PC-3 (cell line): Measurements from ENCODE around the gene DIAPH2. TPM values are rescaled to one million over a fixed set of nuclear protein-coding genes. Genes with fewer than 3 reads are reported as not detected.
A peak's percentile ranks its signal among the peaks of the same experiment; 100 is the strongest.

ENCODE experiments used
- ATAC-seq: fragments of 200-7000 bp; cut with Tn5 transposase; 2 replicates; pipeline ENCODE4 v1.9.1; 2020; ENCODE audit warnings: mild to moderate bottlenecking, moderate library complexity
- BruUV-seq: library from RNA; stranded (reverse); fragments of 400-500 nt; replicated peaks from 2 replicates; lab custom pipeline; 2021; lab: Mats Ljungman, UMichigan
- CTCF ChIA-PET: fragments of 300-600 bp; sonication (Branson Sonifier 250); formaldehyde crosslinking; loops from one replicate; lab custom pipeline; 2022; ENCODE audit warnings: antibody characterized with exemption; lab: Charles Lee
- POLR2A ChIA-PET: fragments of 300-600 bp; sonication (Branson Sonifier 250); formaldehyde crosslinking; loops from one replicate; lab custom pipeline; 2022; ENCODE audit warnings: antibody characterized with exemption; ENCODE audit not compliant: unreplicated experiment; lab: Charles Lee
- DNase-seq: peaks from one replicate; pipeline ENCODE4 v3.0.0-alpha.2; 2015
- H2AFZ ChIP-seq: fragments of 300-600 bp; sonication (generic); 2 replicates; pipeline ENCODE4 v1.6.0; 2016; ENCODE audit warnings: antibody characterized with exemption, low read length
- H3F3A ChIP-seq: fragments of 300-600 bp; sonication (generic); one replicate; pipeline ENCODE4 v1.6.0; 2017; ENCODE audit warnings: antibody characterized with exemption, low read length, control low read depth, mild to moderate bottlenecking; ENCODE audit not compliant: unreplicated experiment
- H3K27ac ChIP-seq: fragments of 300-600 bp; sonication (generic); 2 replicates; pipeline ENCODE4 v1.5.1; 2016; ENCODE audit warnings: mild to moderate bottlenecking, low read length
- H3K27me3 ChIP-seq: fragments of 300-600 bp; sonication (generic); 2 replicates; pipeline ENCODE4 v1.6.1; 2016; ENCODE audit warnings: low read length, mixed read lengths
- H3K36me3 ChIP-seq: fragments of 300-600 bp; sonication (generic); 2 replicates; pipeline ENCODE4 v1.6.1; 2016; ENCODE audit warnings: low read depth, mixed run types, low read length, mixed read lengths
- H3K4me1 ChIP-seq: fragments of 300-600 bp; sonication (generic); 2 replicates; pipeline ENCODE4 v1.5.1; 2016; ENCODE audit warnings: low read length; ENCODE audit not compliant: insufficient read depth
- H3K4me2 ChIP-seq: fragments of 300-600 bp; sonication (generic); 2 replicates; pipeline ENCODE4 v1.6.0; 2016; ENCODE audit warnings: low read length
- H3K4me3 ChIP-seq: fragments of 300-600 bp; sonication (generic); 2 replicates; pipeline ENCODE4 v1.5.1; 2016; ENCODE audit warnings: mild to moderate bottlenecking, low read length, mixed read lengths
- H3K79me2 ChIP-seq: fragments of 300-600 bp; sonication (generic); 2 replicates; pipeline ENCODE4 v1.6.1; 2017; ENCODE audit warnings: low read length, mixed read lengths
- H3K9ac ChIP-seq: fragments of 300-600 bp; sonication (generic); 2 replicates; pipeline ENCODE4 v1.6.0; 2016; ENCODE audit warnings: mild to moderate bottlenecking, low read length
- H3K9me2 ChIP-seq: fragments of 300-600 bp; sonication (generic); replicated peaks from 2 replicates; pipeline ENCODE4 v1.6.1; 2016; ENCODE audit warnings: mixed run types, low read length, mixed read lengths
- H3K9me3 ChIP-seq: fragments of 300-600 bp; sonication (generic); 2 replicates; pipeline ENCODE4 v1.6.1; 2016; ENCODE audit warnings: low read length, mixed read lengths
- H4K20me1 ChIP-seq: fragments of 300-600 bp; sonication (generic); 2 replicates; pipeline ENCODE4 v1.6.1; 2016; ENCODE audit warnings: low read length, mixed read lengths
- EZH2 ChIP-seq: fragments of 300-600 bp; sonication (generic); IDR thresholded peaks from one replicate; pipeline ENCODE4 v1.6.1; 2017; ENCODE audit warnings: antibody characterized with exemption, mild to moderate bottlenecking, low read length; ENCODE audit not compliant: unreplicated experiment
- EZH2phosphoT487 ChIP-seq: fragments of 300-600 bp; sonication (generic); IDR thresholded peaks from 2 replicates; pipeline ENCODE4 v1.6.1; 2018; ENCODE audit warnings: mild to moderate bottlenecking, antibody characterized with exemption, low read length, borderline replicate concordance
- intact Hi-C: fragments of 100-400 bp; cut with micrococcal nuclease; formaldehyde crosslinking; loops from 2 replicates; pipeline ENCODE4 v1.9.0; 2023
- total RNA-seq: library from RNA; depleted of rRNA; stranded (reverse); fragments of >200 nt; gene quantifications from 2 replicates; pipeline ENCODE4 v1.2.3, GENCODE V29; 2014
- TF ChIP-seq, protein P1 (sequence below): fragments of 300-600 bp; sonication (generic); conservative IDR thresholded peaks from 2 replicates; pipeline ENCODE4 v1.5.1; 2017; ENCODE audit warnings: antibody characterized with exemption, low read depth, mild to moderate bottlenecking, low read length

DIAPH2 gene
- total RNA-seq, 1 experiment from 2014 or later, result 15.1 TPM

DNA sequence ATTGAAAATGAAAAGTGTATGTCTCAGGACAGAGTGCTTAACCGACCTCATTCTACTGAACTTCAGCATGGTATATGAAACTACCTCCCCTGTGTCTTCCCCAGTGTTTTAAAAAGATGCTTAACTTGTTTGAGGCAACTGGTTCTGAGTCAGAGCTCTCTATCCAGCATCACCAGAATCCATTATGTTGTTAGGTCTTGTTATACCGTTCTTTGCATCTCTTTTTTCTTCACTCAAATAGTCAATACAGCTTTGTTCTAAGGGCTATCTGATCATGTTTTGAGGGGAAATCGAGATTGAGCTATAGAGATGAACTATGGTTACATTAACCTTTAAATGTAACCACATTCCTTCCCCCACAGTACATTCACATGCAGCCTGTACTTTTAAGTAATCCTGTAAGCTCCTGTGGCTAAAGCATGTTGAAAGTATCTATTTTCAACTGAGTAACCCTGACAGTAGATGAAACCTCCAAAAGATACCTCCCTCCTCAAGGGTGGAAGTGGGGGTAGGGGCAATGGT is 713.4 kb downstream of the DIAPH2 start:
- Histone ChIP-seq H3K79me2 (no peaks in the 10 kb centered on the region), H3K4me2 (0 out of 2 replicates have a peak overlapping the region, but pooled peaks have one; percentile 35), H3K9ac (no peak overlapping the region), H3K27me3 (no peaks in the 10 kb centered on the region), H3K27ac (peak overlapping the region; percentile 58), H3K9me2 (no peaks in the 10 kb centered on the region), H2AFZ (no peak overlapping the region), H3F3A (peaks cover 5% of the 10 kb centered on the region), H3K4me1 (peaks cover 46% of the 10 kb centered on the region), H3K4me3 (no peak overlapping the region), H3K9me3 (no peaks in the 10 kb centered on the region), H3K36me3 (no peaks in the 10 kb centered on the region), H4K20me1 (no peaks in the 10 kb centered on the region)
- no TSS peak for BruUV-seq
- intact Hi-C loops, result no loop called here
- ChIA-PET CTCF (no interaction called here), POLR2A (no interaction called here)
- TF ChIP-seq EZH2 (no peak), EZH2phosphoT487 (no peak)
- TF ChIP-seq, protein P1, sequence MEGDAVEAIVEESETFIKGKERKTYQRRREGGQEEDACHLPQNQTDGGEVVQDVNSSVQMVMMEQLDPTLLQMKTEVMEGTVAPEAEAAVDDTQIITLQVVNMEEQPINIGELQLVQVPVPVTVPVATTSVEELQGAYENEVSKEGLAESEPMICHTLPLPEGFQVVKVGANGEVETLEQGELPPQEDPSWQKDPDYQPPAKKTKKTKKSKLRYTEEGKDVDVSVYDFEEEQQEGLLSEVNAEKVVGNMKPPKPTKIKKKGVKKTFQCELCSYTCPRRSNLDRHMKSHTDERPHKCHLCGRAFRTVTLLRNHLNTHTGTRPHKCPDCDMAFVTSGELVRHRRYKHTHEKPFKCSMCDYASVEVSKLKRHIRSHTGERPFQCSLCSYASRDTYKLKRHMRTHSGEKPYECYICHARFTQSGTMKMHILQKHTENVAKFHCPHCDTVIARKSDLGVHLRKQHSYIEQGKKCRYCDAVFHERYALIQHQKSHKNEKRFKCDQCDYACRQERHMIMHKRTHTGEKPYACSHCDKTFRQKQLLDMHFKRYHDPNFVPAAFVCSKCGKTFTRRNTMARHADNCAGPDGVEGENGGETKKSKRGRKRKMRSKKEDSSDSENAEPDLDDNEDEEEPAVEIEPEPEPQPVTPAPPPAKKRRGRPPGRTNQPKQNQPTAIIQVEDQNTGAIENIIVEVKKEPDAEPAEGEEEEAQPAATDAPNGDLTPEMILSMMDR, result no peak
- DNase-seq (peak; percentile 16), ATAC-seq (no peak)

DNA sequence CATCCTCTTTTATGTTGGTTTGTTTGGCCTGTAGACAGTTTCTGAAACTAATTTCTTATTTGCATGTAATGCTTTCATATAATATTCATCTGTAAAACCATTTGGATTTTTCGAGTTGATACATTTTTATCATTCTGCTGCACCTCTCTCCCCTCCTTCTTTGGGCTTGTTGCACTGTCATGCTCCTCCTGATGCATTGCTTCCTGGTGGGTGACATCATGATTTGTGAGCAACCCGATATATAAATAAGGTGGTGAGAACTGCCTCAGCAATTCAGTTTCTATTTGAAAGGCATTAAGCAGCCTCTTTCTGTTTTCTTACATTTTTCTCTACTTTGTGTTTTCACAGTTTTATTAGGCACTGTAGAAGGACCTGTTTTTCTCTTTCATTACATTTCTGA is 714.8 kb downstream of the DIAPH2 start:
- Histone ChIP-seq H2AFZ (no peak overlapping the region), H3F3A (peaks cover 5% of the 10 kb centered on the region), H3K4me2 (peak overlapping the region; percentile 66), H3K4me1 (peaks cover 46% of the 10 kb centered on the region), H3K9me2 (no peaks in the 10 kb centered on the region), H3K27ac (peak overlapping the region; percentile 50), H3K4me3 (no peak overlapping the region), H3K9ac (no peak overlapping the region), H4K20me1 (no peaks in the 10 kb centered on the region), H3K27me3 (no peaks in the 10 kb centered on the region), H3K36me3 (no peaks in the 10 kb centered on the region), H3K9me3 (no peaks in the 10 kb centered on the region), H3K79me2 (no peaks in the 10 kb centered on the region)
- ATAC-seq (peak; percentile 68), DNase-seq (peak; percentile 56)
- TF ChIP-seq, protein P1, result no peak
- no peak for TF ChIP-seq EZH2
- TF ChIP-seq EZH2phosphoT487, result no peak
- ChIA-PET POLR2A (no interaction called here), CTCF (no interaction called here)
- intact Hi-C loops, result no loop called here
- BruUV-seq, result no TSS peak

GRCh38 chrX:97400492-97400891 is 715.9 kb downstream of the DIAPH2 start:
- peak; percentile 31 for DNase-seq
- 0 out of 2 replicates have a peak overlapping the region, but pooled peaks have one; percentile 15 for H3K4me2 ChIP-seq
- TF ChIP-seq EZH2phosphoT487 (no peak), EZH2 (no peak)
- TF ChIP-seq, protein P1, result no peak
- ChIA-PET POLR2A (no interaction called here), CTCF (no interaction called here)
- no peaks in the 10 kb centered on the region for H3K79me2 ChIP-seq
- H3K9me2 ChIP-seq, result no peaks in the 10 kb centered on the region
- no peak overlapping the region for H2AFZ ChIP-seq
- H4K20me1 ChIP-seq, result no peaks in the 10 kb centered on the region
- no peaks in the 10 kb centered on the region for H3K27me3 ChIP-seq
- H3F3A ChIP-seq, result peaks cover 5% of the 10 kb centered on the region
- no peak overlapping the region for H3K9ac ChIP-seq
- no peaks in the 10 kb centered on the region for H3K36me3 ChIP-seq
- no peaks in the 10 kb centered on the region for H3K9me3 ChIP-seq
- BruUV-seq, result no TSS peak
- no peak overlapping the region for H3K4me3 ChIP-seq
- H3K4me1 ChIP-seq, result peaks cover 46% of the 10 kb centered on the region
- intact Hi-C loops, result no loop called here
- ATAC-seq, result peak; percentile 18
- H3K27ac ChIP-seq, result peak overlapping the region; percentile 50
